K562 (cell line): ENCODE results near the gene WFIKKN1. TPM values are rescaled to one million over a fixed set of nuclear protein-coding genes. Genes with fewer than 3 reads are reported as not detected.
A peak's percentile ranks its signal among the peaks of the same experiment; 100 is the strongest.

ENCODE experiments used
- ATAC-seq: fragments of 200-7000 bp; cut with Tn5 transposase; 3 replicates; pipeline ENCODE4 v1.9.1; 2020; ENCODE audit warnings: moderate library complexity
- BruUV-seq: library from RNA; stranded (reverse); fragments of 400-500 nt; replicated peaks from 2 replicates; lab custom pipeline; 2021; lab: Mats Ljungman, UMichigan
- CTCF ChIA-PET: fragments of 300-600 bp; formaldehyde crosslinking; extraction: SDS; loops from one replicate; lab custom pipeline; 2021; ENCODE audit warnings: low intra/inter-chr PET ratio; lab: Yijun Ruan, JAX
- POLR2A ChIA-PET: fragments of 300-600, 350-650 bp; sonication (Branson Sonifier 250); formaldehyde crosslinking; extraction: SDS; loops from one replicate; lab custom pipeline; 2021; ENCODE audit warnings: antibody characterized with exemption, inconsistent platforms; lab: Yijun Ruan, JAX
- DNase-seq, 4 experiments: peaks; one replicate each; pipeline versions ENCODE4 v3.0.0 to v3.0.0-alpha.2; 2011 to 2018; ENCODE audit warnings: low spot score in 3 of 4, mixed read lengths in 3 of 4; ENCODE audit errors: extremely low read depth in 1 of 4
- FAIRE-seq: peaks from 2 replicates; lab custom pipeline; 2011; peaks lifted over from hg19 to GRCh38; lab: Jason Lieb, UNC
- H2AFZ ChIP-seq: 2 replicates; pipeline ENCODE4 v1.6.0; 2011; ENCODE audit warnings: low read depth, low read length, control low read depth, inconsistent platforms
- H3K27ac ChIP-seq: fragments of 200-600 bp; 3 replicates; pipeline ENCODE4 v1.8.0; 2011; ENCODE audit warnings: low read depth, mild to moderate bottlenecking, control low read depth, inconsistent platforms, low read length, moderate library complexity, mixed read lengths; ENCODE audit errors: extremely low read depth
- H3K27me3 ChIP-seq, 2 experiments: fragments of 300-600 bp in 1 of 2; 2 replicates in 1 of 2; 3 replicates in 1 of 2; pipeline versions ENCODE4 v1.6.0 to v1.8.0; 2011; ENCODE audit warnings: inconsistent platforms in 2 of 2, low read length in 2 of 2, mild to moderate bottlenecking in 1 of 2, mixed read lengths in 1 of 2, moderate library complexity in 1 of 2; ENCODE audit not compliant: control insufficient read depth in 2 of 2, insufficient read depth in 2 of 2
- H3K36me3 ChIP-seq: fragments of 300-600 bp; 3 replicates; pipeline ENCODE4 v1.8.0; 2011; ENCODE audit warnings: mild to moderate bottlenecking, low read length, inconsistent platforms; ENCODE audit not compliant: control insufficient read depth, insufficient read depth
- H3K4me1 ChIP-seq, 2 experiments: fragments of 200-600 bp in 1 of 2; replicated peaks in 1 of 2; 2 replicates in 1 of 2; 3 replicates in 1 of 2; pipeline versions ENCODE4 v1.5.1 to v1.8.0; 2011; ENCODE audit warnings: inconsistent platforms in 2 of 2, low read length in 2 of 2, mild to moderate bottlenecking in 1 of 2, mixed read lengths in 1 of 2, moderate library complexity in 1 of 2; ENCODE audit not compliant: control insufficient read depth in 2 of 2, insufficient read depth in 2 of 2
- H3K4me2 ChIP-seq: 2 replicates; pipeline ENCODE4 v1.6.1; 2011; ENCODE audit warnings: low read length, control low read depth, inconsistent platforms, mixed read lengths; ENCODE audit not compliant: insufficient read depth
- H3K4me3 ChIP-seq: fragments of 200-600 bp; sonication (generic), shearing (Covaris generic); 2 replicates; pipeline ENCODE4 v1.5.1; 2016; ENCODE audit warnings: control low read depth, inconsistent platforms
- H3K79me2 ChIP-seq: fragments of 200-600 bp; 3 replicates; pipeline ENCODE4 v1.8.0; 2011; ENCODE audit warnings: low read length, inconsistent platforms; ENCODE audit not compliant: control insufficient read depth, insufficient read depth
- H3K9ac ChIP-seq, 2 experiments: 2 replicates each; pipeline versions ENCODE4 v1.6.0 to v1.6.1; 2011; ENCODE audit warnings: low read depth in 2 of 2, low read length in 2 of 2, control low read depth in 1 of 2, inconsistent platforms in 1 of 2, mild to moderate bottlenecking in 1 of 2, mixed read lengths in 1 of 2; ENCODE audit not compliant: insufficient read depth in 1 of 2
- H3K9me1 ChIP-seq: one replicate; pipeline ENCODE4 v1.6.0; 2011; ENCODE audit warnings: inconsistent platforms, mild to moderate bottlenecking, low read length, moderate library complexity; ENCODE audit not compliant: control insufficient read depth, insufficient read depth
- H3K9me3 ChIP-seq: replicated peaks from 2 replicates; pipeline ENCODE4 v1.5.1; 2011; ENCODE audit warnings: low read depth, low read length, inconsistent platforms; ENCODE audit not compliant: control insufficient read depth, insufficient read depth
- H4K20me1 ChIP-seq: replicated peaks from 2 replicates; pipeline ENCODE4 v1.6.1; 2011; ENCODE audit warnings: low read length, inconsistent platforms, mixed read lengths; ENCODE audit not compliant: control insufficient read depth, insufficient read depth
- POLR2G ChIP-seq: fragments of 200-400 bp; formaldehyde crosslinking; IDR thresholded peaks from 2 replicates; pipeline ENCODE4 v1.6.1; 2017; ENCODE audit warnings: low read depth, mild to moderate bottlenecking, antibody characterized with exemption, low read length, moderate library complexity
- WGBS: fragments of 100-300 bp; shearing (Covaris generic); methylation state at CpG from one replicate; pipeline ENCODE4 v1.1.6; 2016; ENCODE audit warnings: low coverage, mixed read lengths; ENCODE audit not compliant: insufficient coverage; ENCODE audit errors: missing lambda C conversion rate; 5-methylcytosine and 5-hydroxymethylcytosine counted together
- in situ Hi-C: fragments of 300-500 bp; cut with MboI; formaldehyde crosslinking; loops from 4 replicates; pipeline ENCODE4 v1.15.0; 2018; ENCODE audit warnings: inconsistent platforms, mixed read lengths
- intact Hi-C: fragments of 100-400 bp; cut with micrococcal nuclease; formaldehyde crosslinking; loops from 2 replicates; pipeline ENCODE4 v1.14.2; 2022
- polyA plus RNA-seq, 8 experiments: library from polyadenylated mRNA; depleted of rRNA in 4 of 8; stranded (reverse) in 5 of 8; unstranded in 3 of 8; fragments of >200 nt; fragmentation: Nextera tagmentation in 2 of 8; fragmentation: Illumina TruSeq in 1 of 8; extraction: Ambion mirVana in 2 of 8; extraction: Trizol in 1 of 8; gene quantifications; 2 replicates each; pipeline versions ENCODE4 v1.2.1 to v1.2.3, GENCODE V29; 2011 to 2014; ENCODE audit warnings: inconsistent platforms in 1 of 8, missing spikeins in 1 of 8
- total RNA-seq, 7 experiments: library from RNA; depleted of rRNA in 6 of 7; stranded (reverse); fragments of >200 nt in 6 of 7; fragmentation: Illumina TruSeq in 2 of 7; extraction: Trizol in 2 of 7; gene quantifications; 2 replicates each; pipeline versions ENCODE4 v1.2.1 to v1.2.3, GENCODE V29; 2011 to 2021; ENCODE audit warnings: low replicate concordance in 1 of 7
- TF ChIP-seq, protein P1 (sequence below): IDR thresholded peaks from 3 replicates; pipeline ENCODE4 v1.6.1; 2011; ENCODE audit warnings: borderline replicate concordance, mild to moderate bottlenecking, moderate library complexity; ENCODE audit not compliant: insufficient read length; ENCODE audit errors: extremely low read depth

The WFIKKN1 gene
- total and polyA plus RNA-seq, 9 of the 15 experiments (the other 6 are each of a cell fraction or from before 2014, with no cell fraction given), result 0.14 to 1.1 (median 0.50) TPM; not detected in 4

- Histone ChIP-seq H3K79me2 (peaks cover 28% of the 10 kb centered on the region), H3K4me2 (no peak overlapping the region), H3K27ac (no peak overlapping the region), H3K9me3 (no peaks in the 10 kb centered on the region), H4K20me1 (0 out of 2 replicates have a peak, but pooled peaks cover 4% of the 10 kb centered on the region), H3K4me1 (peaks cover 19 to 98% of the 10 kb centered on the region in 2 experiments), H3K9me1 (no peaks in the 10 kb centered on the region), H3K9ac (peak overlapping the region in 1 of 2 experiments; percentile 61; a peak in 1 of 4 replicates), H3K36me3 (peaks cover 63% of the 10 kb centered on the region), H3K27me3 (no peaks in the 10 kb centered on the region), H2AFZ (no peak overlapping the region), H3K4me3 (no peak overlapping the region)
- in situ Hi-C loops (loop anchor here (10.0 kb wide), 1 partner anchor 278 kb away; the partner anchor contains the start of gene NME4), intact Hi-C loops (no loop called here)
- DNase-seq (no peak), FAIRE-seq (no peak), ATAC-seq (no peak)
- POLR2A ChIA-PET, result interaction anchor here (0.7 to 1.6 kb wide), 5 partner anchors 10 to 106 kb away, joined by 3 to 5 read pairs (median 3); partner anchors contain the start of gene NHLRC4
- TF ChIP-seq, protein P1, sequence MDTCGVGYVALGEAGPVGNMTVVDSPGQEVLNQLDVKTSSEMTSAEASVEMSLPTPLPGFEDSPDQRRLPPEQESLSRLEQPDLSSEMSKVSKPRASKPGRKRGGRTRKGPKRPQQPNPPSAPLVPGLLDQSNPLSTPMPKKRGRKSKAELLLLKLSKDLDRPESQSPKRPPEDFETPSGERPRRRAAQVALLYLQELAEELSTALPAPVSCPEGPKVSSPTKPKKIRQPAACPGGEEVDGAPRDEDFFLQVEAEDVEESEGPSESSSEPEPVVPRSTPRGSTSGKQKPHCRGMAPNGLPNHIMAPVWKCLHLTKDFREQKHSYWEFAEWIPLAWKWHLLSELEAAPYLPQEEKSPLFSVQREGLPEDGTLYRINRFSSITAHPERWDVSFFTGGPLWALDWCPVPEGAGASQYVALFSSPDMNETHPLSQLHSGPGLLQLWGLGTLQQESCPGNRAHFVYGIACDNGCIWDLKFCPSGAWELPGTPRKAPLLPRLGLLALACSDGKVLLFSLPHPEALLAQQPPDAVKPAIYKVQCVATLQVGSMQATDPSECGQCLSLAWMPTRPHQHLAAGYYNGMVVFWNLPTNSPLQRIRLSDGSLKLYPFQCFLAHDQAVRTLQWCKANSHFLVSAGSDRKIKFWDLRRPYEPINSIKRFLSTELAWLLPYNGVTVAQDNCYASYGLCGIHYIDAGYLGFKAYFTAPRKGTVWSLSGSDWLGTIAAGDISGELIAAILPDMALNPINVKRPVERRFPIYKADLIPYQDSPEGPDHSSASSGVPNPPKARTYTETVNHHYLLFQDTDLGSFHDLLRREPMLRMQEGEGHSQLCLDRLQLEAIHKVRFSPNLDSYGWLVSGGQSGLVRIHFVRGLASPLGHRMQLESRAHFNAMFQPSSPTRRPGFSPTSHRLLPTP, result no peak
- 0 out of 2 replicates have a peak, but pooled peaks have one; percentile 30 for TF ChIP-seq POLR2G
- no TSS peak for BruUV-seq
- WGBS, result over 99% methylated on average over 19 of the region's 21 CpGs
- CTCF ChIA-PET, result interaction anchor here (0.6 kb wide), 1 partner anchor 94 kb away, joined by 3 read pairs; no protein-coding TSS in a partner anchor
These were observed 42.1 kb downstream of the WFIKKN1 start for GRCh38 chr16:672851-673250.
